ENCODE data around the gene VTI1A. TPM values are rescaled to one million over a fixed set of nuclear protein-coding genes. Genes with fewer than 3 reads are reported as not detected.

VTI1A gene
- total and polyA plus RNA-seq, 2 of the 13 experiments (the other 11 are each of a cell fraction or from before 2014, with no cell fraction given) = 11.7 to 32.7 TPM

DNA sequence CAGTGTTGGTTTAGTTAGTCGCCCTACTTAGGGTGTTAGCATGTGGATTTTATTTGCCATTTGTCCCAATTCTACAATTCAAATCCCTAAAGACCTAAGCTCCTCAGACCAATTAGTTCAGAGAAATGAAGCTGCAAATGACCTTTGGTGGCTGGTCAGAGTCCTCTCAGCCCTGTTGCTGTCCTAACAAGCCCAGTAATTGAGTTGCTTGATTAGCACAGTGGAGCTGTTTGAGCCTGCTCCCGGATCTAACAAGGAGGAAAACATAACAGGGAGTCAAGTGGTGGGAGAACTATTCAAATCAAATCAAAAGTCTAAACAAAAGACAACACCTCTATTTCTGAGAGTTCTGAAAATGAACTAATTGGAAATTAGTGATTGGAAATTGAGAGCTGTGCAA is 22.4 kb upstream of the VTI1A start:
- no peaks in the 10 kb centered on the region for H3K27me3 ChIP-seq (ENCODE audit: control insufficient read depth in 1 of 2, insufficient read depth in 2 of 2, low read length in 2 of 2)
- no peak overlapping the region for H2AFZ ChIP-seq (ENCODE audit: low read length)
- H3K9ac ChIP-seq (ENCODE audit: insufficient read depth, low read depth, low read length) = no peak overlapping the region
- no peak overlapping the region for H3K4me2 ChIP-seq (ENCODE audit: low read depth, low read length)
- H3K4me3 ChIP-seq (replicated peaks in 1 of 3; ENCODE audit: insufficient read depth in 1 of 3, low read depth in 2 of 3, low read length in 3 of 3) = no peak overlapping the region
- in situ Hi-C loops (cut with HindIII; ENCODE audit: extremely low pct_ligation_motif_present, low pct_unique_long_range_greater_than_20kb) = loop anchor here (25.0 kb wide), 2 partner anchors 87 to 287 kb away; no protein-coding TSS in a partner anchor
- no peaks in the 10 kb centered on the region for H4K20me1 ChIP-seq (ENCODE audit: insufficient read depth, low read length)
- H3K79me2 ChIP-seq (ENCODE audit: insufficient read depth, low read length) = no peaks in the 10 kb centered on the region
- no peak for TF ChIP-seq CSRNP2 (CRISPR knock-in tag; conservative IDR thresholded peaks at IDR 0.05; ENCODE audit: low read depth)
- TF ChIP-seq ZNF891 (CRISPR knock-in tag; IDR thresholded peaks at IDR 0.05) = no peak
- no peak for TF ChIP-seq NFATC3 (CRISPR knock-in tag; IDR thresholded peaks at IDR 0.05)
- TF ChIP-seq ZBTB8A (CRISPR knock-in tag; IDR thresholded peaks at IDR 0.05; ENCODE audit: borderline replicate concordance, low read depth) = no peak
- no peak for TF ChIP-seq ZBTB4 (CRISPR knock-in tag; IDR thresholded peaks at IDR 0.05; ENCODE audit: borderline replicate concordance)
- no peak for TF ChIP-seq SP4 (CRISPR knock-in tag; IDR thresholded peaks at IDR 0.05)
- TF ChIP-seq HNRNPUL1 (IDR thresholded peaks at IDR 0.05; ENCODE audit: low read depth, low read length) = no peak
- TF ChIP-seq TAF15 (IDR thresholded peaks at IDR 0.05; ENCODE audit: low read depth, low read length, poor library complexity, severe bottlenecking) = no peak
- TF ChIP-seq ZNF12 (CRISPR knock-in tag; IDR thresholded peaks at IDR 0.05) = no peak
- TF ChIP-seq ZNF549 (CRISPR knock-in tag; IDR thresholded peaks at IDR 0.05) = no peak
- no peak for TF ChIP-seq HNF4A (CRISPR knock-in tag; IDR thresholded peaks at IDR 0.05)
- ChIA-PET CTCF (ENCODE audit: low intra/inter-chr PET ratio, low total read pairs) (no interaction called here), POLR2A (no interaction called here)
- FAIRE-seq (no peak), DNase-seq (ENCODE audit: low spot score) (no peak), ATAC-seq (no peak)
- H3K36me3 ChIP-seq (replicated peaks in 1 of 2; ENCODE audit: control insufficient read depth in 1 of 2, insufficient read depth in 2 of 2, low read length in 2 of 2) = peaks cover 24 to 66% of the 10 kb centered on the region in 2 experiments
- peaks cover 6% of the 10 kb centered on the region for H3K4me1 ChIP-seq (ENCODE audit: insufficient read depth, low read length)
- intact Hi-C loops (cut with micrococcal nuclease; ENCODE audit: unreplicated experiment) = no loop called here
- 94% methylated on average over 2 of the region's 2 CpGs for WGBS (ENCODE audit: low lambda C conversion rate)
- H3K27ac ChIP-seq (ENCODE audit: extremely low read length, insufficient read depth, low read length) = no peak overlapping the region
- no TSS peak for BruUV-seq (replicated peaks)
- no peaks in the 10 kb centered on the region for H3K9me3 ChIP-seq (ENCODE audit: low read length)

Data from HepG2 (cell line).